Activated T-helper 1 cell treated with Interleukin-2 at 50 U/mL for 16 hours (primary cell): ENCODE measurements around the gene AGAP1.

ENCODE experiments used
- DNase-seq: peaks from one replicate; pipeline ENCODE4 v3.0.0-alpha.2; 2020; ENCODE audit warnings: low read depth

Gene AGAP1

DNA sequence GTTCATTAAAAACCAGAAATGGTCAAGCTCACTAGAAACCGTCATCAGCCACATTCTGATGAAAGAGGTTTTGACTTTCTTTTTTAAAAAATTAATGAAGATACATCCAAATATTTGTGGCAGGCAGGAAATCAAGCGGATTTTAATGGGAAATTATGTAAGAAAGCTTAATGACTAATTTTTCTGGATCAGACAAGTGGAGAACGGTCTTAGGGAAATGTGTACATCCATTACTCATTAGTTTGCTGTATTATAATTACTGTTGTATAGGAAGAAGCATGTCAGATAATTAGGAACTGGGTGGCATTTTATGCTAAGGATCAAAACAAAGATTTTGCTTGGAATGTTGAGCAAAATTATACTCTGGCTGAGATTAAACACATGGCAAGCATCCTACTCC is 39.4 kb downstream of the AGAP1 start:
- DNase-seq: no peak

DNA sequence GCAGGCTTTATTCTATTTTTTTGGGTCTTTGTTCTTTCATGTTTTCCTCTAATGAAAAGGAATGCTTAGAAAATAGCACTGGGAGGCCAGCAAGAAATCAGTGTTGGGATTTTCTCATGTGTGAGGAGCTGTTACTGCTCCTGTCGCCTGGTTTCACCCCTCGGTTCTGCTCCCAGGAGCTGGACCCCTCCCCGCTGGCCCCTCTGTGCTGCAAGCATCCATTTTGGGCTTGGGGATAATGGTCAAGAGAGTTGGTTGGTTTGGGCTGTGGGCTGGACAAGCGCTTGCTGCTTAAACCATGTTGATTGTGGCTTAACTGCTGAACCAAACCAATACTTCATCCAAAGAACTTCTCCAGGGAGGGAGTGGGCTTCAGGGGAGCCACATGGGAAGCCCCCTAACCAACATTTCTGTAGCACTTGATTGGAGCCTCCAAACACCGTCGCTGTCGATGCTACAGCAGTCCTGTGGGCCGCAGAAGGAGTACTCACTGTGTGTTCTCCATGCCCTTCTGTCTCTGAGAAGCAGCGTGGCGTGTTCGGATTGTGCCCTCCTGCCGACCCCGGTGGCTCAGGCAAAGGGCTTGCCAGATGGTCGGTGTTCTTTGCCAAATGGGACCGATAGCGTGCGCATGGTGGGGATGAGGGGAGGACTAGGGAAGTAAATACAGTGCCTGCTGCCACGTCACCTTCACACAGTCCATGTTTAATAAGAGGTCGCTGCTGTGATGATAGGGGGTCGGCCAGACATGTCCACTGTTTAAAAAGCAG is 40.0 kb downstream of the AGAP1 start:
- DNase-seq: no peak

DNA sequence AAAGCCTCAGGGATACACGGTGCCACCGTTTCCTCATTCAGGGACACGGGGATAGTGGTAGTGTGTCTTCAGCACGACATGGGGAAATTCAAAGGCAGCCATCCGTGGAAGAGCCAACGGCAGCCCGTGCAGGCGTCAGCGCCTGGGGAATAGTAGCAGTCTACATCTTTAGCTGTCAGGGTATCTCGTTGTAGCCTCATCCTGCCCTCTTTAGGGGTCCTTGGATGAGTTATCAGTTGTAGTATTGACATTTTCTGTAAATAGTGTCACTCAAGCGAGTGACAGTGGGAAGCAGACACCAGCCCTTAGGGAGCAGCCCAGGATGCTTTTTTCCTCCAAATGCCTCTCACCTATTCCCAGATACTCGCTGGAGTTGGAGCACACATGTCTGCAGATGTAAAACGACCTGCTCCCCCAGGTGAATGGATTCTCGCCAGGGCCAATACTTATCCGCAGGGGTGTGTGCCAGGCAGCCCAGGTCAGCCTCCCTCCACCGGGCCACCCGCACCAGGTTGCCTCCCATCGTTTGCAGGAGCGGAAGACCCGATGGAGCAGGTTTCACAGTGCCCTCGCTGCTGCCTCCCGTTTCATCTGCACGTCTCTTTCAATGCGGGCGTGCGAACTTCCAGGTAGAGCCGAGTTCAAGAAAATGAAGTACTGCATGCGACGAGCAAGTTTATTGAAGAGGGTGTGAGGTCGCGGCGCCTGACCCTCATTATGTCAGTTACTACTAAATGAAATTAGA is 41.0 kb downstream of the AGAP1 start:
- DNase-seq: no peak

DNA sequence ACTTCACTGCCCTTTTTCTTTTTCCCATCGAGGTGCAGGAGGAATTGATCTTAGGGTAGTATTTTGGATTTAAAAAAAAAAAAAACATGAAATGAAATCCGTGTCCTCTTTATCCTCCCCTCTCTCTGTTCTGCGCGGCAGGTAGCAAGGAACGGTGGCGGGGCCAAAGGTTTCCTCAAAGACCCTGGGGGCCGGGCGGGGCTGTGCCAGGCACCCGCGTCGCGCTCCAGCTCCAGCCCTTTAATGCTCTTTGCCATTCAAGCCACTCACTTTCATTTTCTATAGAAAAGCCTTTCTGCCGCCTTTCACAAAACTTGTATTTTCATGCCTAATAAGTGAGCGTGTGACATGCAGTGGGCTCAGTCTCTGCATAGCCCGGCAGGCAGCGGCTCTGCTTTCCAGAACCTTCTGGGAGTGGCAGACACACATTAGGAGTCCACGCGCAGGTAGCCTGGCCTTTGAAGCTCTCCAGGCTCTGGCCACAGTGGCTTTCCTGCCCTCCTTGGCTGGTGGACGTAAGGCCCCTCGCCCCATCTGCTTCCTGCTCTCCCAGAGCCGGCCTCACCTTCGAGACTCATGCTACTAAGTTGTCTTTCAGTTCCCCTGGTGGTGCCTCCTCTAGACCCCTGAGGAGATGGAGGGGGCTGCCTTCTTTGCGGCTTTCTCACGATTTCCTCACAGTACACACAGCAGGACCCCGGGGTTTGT is 41.7 kb downstream of the AGAP1 start:
- no peak for DNase-seq

DNA sequence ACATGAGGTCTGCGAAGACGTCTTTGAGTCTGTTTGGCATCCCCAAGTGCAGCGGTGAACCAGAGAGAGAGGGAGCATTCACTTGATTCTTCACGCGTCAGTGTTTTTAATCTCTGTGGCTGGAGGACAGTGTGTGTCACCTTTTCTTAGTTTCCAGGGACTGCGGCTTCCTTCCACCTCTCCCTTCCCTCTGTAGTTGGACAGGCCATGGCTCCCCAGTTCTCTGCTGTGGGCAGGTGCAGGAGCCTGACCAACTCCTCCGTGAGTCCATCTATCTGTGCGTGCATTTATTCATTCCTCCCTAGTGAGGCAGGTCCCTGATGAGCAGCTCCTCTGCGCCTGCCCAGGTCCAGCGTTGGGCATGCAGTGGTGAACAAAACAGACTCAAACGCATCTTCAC is 42.9 kb downstream of the AGAP1 start:
- DNase-seq: no peak

DNA sequence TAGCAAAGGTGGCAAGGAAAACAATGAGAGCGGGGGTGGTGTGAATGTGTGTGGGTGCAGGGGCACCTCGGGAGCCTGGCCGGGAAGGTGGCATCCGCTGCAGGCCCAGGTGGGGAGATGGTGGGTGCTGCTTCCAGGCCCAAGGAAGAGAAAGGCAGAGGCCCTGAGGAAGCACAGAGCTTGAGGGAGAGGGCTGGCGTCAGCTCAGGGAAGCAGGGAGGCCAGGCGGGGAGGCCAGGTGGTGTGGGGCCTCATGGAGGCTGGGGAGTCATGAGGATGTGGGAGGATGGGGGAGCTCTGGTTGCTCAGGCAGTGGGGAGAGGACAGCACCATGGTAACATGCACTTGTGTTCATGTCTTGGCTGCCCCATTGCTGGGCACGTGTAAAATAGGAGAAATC is 43.3 kb downstream of the AGAP1 start:
- no peak for DNase-seq

DNA sequence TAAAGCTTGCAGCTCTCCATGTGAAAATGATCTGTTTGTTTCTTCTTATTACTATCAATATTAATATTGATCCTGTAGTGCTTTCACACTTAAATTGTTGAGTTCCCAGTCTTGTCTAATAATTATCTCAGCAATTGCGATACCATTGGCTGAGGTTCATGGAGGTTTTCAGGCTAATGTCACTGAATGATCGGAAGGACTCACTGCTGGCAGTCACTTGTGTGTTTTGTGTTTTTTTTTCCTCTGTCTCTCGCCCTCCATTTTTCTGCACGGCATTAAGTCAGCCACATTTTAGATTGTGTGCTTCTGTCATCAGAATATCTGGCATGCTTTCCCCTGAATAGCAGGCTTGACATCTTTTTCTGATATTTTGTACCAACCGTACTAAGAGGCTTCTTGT is 43.7 kb downstream of the AGAP1 start:
- DNase-seq: no peak

DNA sequence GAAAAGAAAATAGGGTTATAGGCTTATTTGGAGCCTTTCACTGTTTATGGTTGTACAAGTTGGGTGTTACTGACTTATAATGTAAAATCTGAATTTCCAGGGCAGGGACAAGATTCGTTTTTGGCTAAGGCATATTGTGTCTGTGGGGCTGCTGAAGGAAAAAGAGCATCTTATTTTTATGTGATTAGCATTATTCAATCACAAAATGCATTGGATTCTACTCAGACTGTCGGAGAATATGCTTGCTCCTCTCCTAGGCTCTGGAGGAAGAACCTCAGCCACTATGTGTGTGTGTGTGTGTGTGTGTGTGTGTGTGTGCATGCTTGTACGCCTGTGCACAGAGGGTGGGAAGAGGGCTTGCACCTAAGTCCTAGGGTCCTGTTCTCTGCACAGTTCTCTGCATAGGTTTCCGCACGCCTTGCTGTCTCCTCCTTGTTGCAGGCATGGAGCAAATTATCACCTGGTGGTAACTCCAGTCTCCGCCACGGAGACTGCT is 44.3 kb downstream of the AGAP1 start:
- no peak for DNase-seq

DNA sequence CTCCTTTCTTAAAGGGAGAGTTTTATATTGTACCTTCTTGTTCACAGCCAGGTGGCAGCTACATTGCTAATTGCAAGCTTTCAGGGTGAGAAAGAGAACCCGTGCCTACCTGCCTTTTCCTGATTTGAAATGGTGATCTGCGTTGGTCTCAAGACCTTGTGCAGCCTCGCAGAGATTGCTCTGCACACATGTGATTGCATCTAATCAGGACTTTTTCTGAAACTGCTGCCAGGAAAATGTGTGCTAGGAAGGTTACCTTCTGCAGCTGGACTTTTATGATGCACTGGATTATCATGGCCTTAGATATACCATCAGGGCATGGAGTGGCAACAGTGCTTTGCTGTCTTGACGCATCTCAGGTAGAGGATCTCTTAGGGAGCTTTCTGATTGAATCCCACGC is 45.1 kb downstream of the AGAP1 start:
- DNase-seq: no peak

DNA sequence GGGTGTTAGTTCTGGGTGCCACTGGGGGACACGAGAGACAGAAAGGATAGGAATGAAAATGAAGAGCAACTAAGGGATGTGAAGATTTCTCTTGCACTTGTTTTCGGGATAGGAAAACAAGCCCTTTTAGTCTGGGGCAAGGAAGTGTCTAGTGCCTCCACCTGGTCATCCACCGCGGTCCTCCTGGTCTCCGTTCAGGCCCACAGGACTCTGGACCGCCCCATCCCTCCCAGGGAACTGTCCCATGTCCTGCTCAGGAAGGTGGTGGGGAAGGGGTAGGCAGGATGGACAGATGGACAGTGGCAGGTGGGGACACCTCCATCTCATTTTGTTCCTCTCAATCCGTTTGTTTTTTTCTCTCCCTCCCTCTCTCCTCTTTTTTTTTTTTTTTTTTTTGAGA is 45.9 kb downstream of the AGAP1 start:
- no peak for DNase-seq

DNA sequence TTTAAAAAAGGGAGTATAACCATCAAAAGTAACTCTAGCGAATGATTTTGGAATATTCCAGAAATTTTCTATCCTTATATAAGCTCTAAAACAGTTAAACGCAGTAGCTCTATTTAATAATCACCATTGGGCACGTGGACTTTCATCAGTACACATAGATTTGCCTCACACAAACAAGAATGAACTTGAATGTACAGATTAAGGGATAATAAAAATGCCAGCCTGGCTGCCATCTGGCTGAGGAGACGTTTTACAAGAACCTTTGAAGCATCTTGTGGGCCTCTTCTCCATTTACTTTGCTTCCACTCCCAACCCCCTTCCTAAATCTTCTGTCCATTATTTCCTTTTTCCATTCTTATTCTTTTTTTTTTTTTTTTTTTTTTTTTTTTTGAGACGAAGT is 47.2 kb downstream of the AGAP1 start:
- DNase-seq: no peak

DNA sequence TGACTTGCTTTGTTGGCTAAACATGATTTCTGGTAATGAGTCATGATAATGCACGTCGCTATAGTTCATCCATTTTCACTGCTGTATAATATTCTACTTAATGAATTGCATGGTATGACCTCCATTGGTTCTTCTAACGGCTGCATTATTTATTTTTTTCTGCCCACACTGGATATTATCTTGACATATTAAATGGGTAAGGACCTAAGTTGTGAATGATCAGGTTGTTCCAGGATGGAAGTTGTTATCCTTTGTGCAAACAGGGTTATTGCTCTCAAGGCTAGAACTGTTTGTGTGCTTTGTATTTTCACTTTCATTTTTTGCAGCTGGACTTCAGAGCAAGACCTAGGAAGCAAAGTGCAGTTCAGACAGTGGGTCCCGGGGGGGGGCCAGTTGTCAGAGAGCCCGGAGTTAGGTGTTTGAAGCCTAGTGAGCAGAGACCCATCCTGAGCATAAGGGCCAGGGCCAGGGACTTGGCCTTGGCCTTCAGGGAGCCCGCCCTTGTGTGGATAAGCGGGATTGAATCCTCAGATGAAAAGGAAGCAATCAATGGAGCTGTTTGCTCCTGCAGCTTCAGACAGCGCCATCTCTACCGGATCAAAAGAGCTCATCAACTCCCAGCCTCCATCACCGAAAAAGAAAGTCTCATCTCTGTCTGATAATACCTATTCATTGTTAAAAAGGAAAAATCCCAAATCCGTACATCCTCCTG is 48.2 kb downstream of the AGAP1 start:
- no peak for DNase-seq

DNA sequence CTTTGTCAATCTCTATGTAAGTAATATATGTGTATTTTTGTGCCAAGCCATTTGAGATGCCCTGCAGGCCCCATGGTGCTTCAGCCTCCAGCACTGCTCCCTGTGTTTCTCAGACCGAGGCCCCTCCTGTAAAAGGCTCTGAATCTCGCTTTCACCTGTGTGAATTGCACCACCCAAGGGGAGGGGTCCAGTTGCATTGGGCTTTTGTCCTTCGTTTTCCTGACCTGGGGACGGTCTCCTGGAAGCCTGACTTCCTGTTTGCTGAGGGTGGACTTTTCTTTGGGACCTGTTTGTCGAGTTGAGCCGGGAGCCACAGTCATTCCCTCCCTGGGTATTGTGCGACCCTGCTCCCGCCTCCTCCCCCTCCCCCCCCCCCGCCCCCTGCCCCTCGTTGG is 48.9 kb downstream of the AGAP1 start:
- no peak for DNase-seq

DNA sequence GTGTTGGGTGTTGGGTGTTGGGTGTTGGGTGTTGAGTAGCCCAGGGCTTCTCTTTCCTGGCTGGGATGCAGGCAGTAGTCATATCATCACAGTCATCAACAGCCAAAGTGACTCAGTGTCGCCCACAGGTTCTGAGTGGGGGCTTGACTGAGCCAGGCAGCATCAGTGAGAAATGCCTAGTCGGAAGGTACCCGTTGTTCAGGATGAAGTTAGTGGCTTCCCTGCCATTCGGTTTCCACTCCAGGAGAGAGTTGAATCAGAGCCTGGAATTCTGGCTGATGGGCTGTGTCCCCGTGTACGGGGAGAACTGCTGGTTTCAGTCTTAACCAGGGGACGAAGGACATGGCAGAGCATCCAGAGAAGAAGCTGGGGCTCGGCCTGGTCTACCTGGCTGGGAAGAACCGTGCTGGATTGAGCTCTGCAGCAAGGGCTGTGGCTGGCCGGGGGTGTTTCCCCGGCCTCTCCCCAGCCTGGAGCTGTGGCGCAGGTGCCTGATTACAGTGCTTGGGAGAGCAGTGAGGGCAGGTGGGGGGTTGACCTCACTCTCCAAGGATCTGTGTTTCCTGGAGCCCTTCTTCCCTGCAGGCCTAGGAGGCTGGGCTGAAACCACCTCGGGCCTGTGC is 49.4 kb downstream of the AGAP1 start:
- no peak for DNase-seq

DNA sequence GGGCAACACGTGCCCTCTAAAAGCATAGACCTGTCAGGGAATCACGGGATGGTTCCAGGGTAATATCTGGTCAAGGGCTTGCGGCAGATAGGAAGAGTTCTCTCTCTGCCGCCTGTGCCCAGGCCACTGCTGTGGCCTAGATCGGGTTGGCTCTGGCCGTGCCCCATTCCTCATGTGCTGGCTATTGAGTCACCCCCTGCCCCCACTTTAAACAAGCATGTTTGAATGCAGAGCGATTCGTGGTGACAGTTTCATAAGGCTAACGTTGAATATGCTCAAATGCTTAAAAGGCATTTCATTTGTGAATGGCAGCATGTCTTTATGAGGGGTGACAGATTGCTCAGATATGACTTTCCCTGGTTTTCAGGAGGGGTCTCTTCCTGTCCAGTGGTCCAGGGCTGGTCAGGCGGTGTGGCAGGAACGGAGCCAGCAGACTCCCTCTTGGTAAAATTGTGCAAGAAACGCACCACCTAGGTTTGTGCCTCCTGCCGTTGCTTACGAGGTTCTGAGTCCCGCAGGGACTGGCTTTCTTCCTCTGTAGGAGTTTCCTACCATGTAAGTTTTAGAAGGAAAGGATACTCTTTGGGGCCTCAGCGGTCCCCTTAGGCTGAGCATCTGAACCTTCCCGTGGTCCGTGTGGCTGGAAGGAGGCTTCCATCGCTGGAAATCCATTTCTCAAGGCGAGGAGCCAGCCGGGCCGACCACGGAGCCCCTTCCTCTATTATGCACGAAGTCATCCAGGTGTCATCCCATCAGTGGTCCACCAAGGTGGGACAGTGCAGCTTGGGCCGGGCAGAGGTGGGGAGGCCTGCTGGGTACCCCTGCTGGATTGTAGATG is 50.2 kb downstream of the AGAP1 start:
- DNase-seq: no peak

DNA sequence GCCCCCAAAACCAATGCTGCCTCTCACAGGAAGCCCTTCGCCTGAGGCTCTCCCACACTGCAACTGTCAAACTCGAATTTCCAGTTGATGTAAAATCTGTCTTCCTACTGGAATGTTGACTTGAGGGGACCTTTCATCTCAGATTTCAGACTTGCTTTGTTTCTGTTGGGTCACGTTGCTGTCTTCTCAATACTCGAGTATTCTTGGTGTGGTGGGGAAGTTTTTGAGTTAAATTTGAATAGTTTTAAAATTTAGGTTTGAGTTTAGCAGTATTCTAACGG is 50.8 kb downstream of the AGAP1 start:
- no peak for DNase-seq

DNA sequence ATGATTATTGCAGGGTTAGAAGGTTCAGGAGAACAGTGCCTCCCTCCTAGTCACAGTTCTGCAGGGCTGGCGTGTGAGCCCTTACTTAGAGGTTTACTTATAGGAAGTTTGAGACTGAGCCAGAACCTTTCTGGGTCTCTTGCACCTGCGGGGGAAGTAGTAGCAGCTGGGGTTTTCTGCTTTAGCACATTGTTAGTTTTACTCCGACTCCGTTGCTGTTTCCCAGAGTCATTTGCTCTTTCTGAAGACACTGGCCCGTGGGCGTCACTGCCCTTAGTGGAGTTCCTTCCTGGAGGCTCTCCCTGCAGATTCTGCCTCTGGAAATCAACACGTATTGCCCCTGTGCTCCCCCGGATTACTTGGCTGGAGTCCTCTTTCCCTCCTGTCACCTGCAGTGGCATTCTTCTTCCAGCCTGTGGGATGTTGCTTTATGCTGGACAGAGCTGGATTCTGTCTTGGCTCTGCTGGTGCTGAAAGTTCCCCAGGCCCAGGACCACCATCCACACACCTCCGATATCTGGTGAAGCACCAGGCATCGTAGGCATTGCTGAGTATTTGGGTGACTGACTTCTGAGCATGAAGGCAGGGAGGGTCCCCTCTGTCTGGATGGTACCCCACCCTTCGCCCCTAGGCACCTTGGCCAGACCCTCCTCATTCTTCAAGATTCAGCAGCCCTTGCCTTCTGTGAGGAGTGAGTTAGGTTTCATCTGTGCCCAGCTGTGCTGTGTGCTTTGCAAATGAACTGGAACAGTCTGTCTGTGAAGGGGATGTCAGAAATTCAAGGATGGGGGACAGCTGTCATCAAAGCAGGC is 51.7 kb downstream of the AGAP1 start:
- no peak for DNase-seq

DNA sequence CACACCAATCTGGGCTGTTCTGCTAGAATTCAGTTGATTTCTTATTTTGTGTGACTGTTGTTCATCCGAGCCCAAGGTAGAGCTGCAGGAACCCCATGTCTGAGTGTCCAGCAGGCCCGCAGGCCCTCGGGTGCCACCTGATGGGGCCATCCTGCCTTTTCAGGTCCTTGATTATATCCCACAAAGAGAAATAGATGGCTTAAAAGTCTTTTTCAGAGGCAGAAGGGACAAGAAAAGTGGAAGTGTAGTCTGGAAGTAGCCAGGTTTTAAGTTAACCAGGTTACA is 52.2 kb downstream of the AGAP1 start:
- DNase-seq: no peak

DNA sequence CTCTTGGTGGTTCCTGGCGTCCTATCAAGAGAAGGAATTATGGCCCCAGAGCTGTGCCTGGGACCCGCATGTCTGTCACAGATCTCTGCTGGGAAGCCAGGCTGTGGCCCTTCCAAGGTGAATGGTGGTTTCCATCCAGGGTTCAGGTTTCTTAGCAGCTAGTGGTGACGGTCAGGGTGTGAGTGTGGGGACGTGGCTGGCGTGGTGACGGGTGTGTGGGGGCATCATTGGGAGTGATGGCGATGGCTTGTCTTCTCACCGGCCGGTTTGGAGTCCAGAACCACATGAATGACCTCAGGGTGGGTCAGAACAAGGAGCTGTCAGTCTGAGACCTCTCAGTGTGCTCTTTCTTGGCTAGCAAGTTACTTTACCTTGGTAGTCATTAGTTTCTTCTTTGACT is 52.6 kb downstream of the AGAP1 start:
- DNase-seq: no peak

DNA sequence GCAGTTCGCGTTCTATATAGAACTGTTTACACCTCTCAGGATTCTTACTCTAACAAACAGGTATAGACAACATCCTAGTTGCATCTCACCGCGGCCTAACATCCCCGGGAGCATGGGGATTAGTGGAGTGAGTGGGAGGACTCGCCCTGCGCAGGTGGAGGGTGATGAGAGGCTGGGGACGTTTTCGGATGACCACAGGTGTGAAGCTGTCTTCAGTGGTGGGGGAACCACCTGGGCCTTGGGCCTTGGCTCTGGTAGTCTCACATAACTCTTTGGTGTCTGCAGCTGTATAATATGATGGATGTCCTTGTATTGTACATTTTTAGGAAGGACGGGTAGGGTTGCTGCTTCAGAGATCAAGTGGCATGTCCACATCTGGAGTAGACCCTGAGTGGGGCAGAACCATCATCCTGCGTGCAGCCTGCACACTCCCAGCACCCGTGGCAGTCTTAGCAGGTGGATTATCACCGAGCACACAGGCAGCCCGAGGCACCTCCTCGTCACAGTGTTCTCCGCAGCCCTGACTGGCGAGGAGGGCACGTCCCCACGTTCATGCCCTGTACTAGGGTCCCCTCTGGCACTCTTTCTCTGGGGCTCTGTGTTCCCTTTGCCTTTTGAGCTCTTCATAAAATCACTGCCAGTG is 56.0 kb downstream of the AGAP1 start:
- DNase-seq: no peak
